GM18526 (cell line): Measurements from ENCODE around the gene PCLAF.

ENCODE experiments used
- POLR2A ChIP-seq: IDR thresholded peaks from 3 replicates; pipeline ENCODE4 v1.6.1; 2011; ENCODE audit not compliant: insufficient read length; ENCODE audit errors: extremely low read depth

Gene PCLAF

DNA sequence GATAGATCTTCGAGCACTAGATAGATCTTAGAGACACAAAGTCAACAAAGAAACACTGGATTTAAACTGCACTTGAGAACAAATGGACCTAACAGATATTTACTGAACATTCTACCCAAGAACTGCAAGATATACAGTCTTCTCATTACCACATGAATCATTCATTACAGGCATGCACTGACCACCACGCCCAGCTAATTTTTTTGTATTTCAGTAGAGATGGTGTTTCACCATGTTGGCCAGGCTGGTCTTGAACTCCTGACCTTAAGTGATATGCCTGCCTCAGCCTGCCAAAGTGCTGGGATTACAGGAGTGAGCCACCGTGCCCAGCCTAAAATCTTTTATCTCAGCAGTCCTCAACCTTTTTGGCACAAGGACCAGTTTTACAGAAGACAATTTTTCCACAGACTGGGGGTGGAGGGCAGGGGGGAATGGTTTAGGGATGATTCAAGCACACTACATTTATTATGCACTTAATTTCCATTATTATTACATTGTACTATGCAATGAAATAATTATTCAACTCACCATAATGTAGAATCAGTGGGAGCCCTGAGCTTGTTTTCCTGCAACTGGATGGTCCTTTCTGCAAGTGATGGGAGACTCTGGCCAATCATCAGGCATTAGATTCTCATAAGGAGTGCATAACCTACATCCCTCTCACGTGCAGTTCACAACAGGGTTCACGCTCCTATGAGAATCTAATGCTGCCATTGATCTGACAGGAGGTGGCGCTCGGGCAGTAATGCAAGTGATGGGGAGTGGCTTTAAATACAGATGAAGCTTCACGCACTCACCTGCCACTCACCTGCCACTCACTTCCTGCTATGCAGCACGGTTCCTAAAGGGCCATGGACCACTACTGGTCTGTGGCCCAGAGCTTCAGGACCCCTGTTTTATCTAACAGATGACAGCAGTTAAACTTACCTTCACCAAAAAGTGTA is 47.0 kb downstream of the PCLAF start:
- no peak for TF ChIP-seq POLR2A

DNA sequence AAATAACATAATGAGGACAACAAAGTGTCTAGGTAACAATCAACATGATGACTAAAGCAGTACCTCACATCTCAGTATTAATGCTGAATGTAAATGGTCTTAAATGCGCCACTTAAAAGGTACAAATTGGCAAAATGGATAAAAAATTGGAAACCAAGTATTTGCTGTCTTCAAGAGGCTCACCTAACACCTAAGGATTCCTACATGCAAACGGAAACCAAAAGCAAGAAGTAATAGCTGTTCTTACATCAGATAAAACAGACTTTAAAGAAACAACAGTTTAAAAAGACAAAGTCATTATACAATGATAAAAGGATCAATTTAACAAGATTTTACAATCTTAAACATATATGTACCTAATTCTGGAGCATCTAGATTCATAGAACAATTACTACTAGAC is 47.7 kb downstream of the PCLAF start:
- TF ChIP-seq POLR2A: no peak

DNA sequence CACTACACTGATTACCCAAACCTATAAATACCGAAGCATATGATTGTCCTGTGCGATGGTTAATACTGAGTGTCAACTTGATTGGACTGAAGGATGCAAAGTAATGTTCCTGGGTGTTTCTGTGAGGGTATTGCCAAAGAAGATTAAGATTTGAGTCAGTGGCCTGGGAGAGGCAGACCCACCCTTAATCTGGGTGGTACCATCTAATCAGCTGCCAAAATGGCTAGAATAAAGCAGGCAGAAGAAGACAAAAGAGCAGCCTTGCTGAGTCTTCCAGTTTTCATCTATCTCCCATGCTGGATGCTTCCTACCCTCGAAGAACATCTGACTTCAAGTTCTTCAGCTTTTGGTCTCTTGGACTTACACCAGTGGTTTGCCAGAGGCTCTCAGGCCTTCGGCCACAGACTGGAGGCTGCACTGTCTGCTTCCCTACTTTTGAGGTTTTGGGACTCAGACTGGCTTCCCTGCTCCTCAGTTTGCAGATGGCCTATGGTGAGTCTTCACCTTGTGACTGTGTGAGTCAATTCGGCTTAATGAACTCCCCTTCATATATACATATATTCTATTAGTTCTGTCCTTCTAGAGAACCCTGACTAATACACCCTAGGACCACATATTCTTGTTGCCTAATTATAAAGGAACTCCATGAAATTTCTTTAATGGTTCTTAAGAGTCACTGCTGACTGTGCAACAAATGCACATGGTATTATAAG is 56.9 kb downstream of the PCLAF start:
- no peak for TF ChIP-seq POLR2A

DNA sequence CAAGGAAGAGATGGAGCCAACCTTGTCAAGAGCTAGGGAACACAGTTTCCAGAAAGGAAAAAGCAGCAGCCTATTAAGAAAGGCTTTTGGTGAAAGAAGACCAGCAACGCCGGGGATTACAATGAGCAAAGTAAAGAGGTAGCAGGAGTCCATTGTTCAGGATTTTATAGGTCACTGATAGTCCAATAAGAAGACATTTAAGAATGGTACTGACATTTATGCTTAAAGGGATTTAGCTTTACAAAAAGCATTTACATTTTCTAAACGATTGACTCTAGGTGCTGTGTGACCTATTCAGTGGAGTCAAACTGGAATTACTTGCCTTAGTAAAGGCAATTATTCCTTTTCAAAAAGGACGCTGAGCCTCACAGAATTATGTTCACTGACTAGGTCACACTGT is 66.0 kb downstream of the PCLAF start:
- TF ChIP-seq POLR2A: no peak

DNA sequence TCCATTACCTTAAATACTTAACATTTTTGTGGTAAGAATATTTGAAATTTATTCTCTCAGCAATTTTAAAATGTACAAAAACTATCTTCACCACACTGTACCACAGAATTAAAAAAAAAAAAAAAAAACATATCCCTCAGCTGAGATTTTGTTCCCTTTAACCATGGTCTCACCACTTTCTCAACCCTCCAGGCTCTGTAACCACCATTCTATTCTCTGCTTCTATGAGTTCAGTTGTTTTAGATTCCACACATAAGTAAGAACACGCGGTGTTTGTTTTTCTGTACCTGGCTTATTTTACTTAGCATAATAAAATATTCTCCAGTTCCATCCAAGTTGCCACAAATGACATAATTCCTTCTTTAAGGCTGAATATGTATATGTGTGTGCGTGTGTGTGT is 66.8 kb downstream of the PCLAF start:
- TF ChIP-seq POLR2A: no peak
